HEK293 (cell line): ENCODE results near the gene CHCHD2.

Source experiments
- CTCF ChIA-PET: fragments of 350-600 bp; formaldehyde crosslinking; extraction: SDS; loops from one replicate; lab custom pipeline; 2021; ENCODE audit warnings: antibody characterized with exemption; lab: Yijun Ruan, JAX
- POLR2A ChIA-PET: fragments of 300-600 bp; formaldehyde crosslinking; extraction: SDS; loops from one replicate; lab custom pipeline; 2020; ENCODE audit warnings: antibody characterized with exemption, inconsistent platforms; lab: Yijun Ruan, JAX
- H3K27ac ChIP-seq: fragments of 200-500 bp; sonication (Bioruptor generic); 2 replicates; pipeline ENCODE4 v1.5.1; 2014; ENCODE audit warnings: low read depth, low read length, control low read depth, inconsistent platforms; ENCODE audit errors: extremely low read depth
- H3K36me3 ChIP-seq, 2 experiments: fragments of 200-500 bp in 1 of 2; sonication (Bioruptor generic) in 1 of 2; 1 replicate in 1 of 2; 2 replicates in 1 of 2; pipeline ENCODE4 v1.5.1; 2014 to 2017; ENCODE audit warnings: inconsistent platforms in 2 of 2, low read length in 2 of 2; ENCODE audit not compliant: control insufficient read depth in 2 of 2, insufficient read depth in 1 of 2
- H3K4me1 ChIP-seq: fragments of 200-500 bp; sonication (Bioruptor generic); 2 replicates; pipeline ENCODE4 v1.5.1; 2014; ENCODE audit warnings: mild to moderate bottlenecking, low read length, inconsistent platforms; ENCODE audit not compliant: control insufficient read depth, insufficient read depth
- H3K4me3 ChIP-seq: 2 replicates; pipeline ENCODE4 v1.5.1; 2011; ENCODE audit warnings: low read depth, mild to moderate bottlenecking, control low read depth, low read length, moderate library complexity
- H3K9me3 ChIP-seq: fragments of 200-500 bp; sonication (Bioruptor generic); 2 replicates; pipeline ENCODE4 v1.5.1; 2014; ENCODE audit warnings: low read depth, low read length, inconsistent platforms; ENCODE audit not compliant: control insufficient read depth, insufficient read depth
- EGR2 ChIP-seq: fragments of 450-650 bp; formaldehyde crosslinking; IDR thresholded peaks from 2 replicates; pipeline ENCODE4 v1.5.1; 2016; ENCODE audit warnings: low read depth, missing biosample characterization, missing genetic modification characterization
- FEZF1 ChIP-seq: fragments of 450-650 bp; formaldehyde crosslinking; IDR thresholded peaks from 2 replicates; pipeline ENCODE4 v1.5.1; 2016; ENCODE audit warnings: missing biosample characterization, missing genetic modification characterization
- HOXA7 ChIP-seq: sonication (generic); formaldehyde crosslinking; IDR thresholded peaks from 2 replicates; pipeline ENCODE4 v1.8.1; 2022; ENCODE audit warnings: missing genetic modification reagents, borderline replicate concordance
- HOXC10 ChIP-seq: sonication (generic); formaldehyde crosslinking; IDR thresholded peaks from 2 replicates; pipeline ENCODE4 v1.8.1; 2023; ENCODE audit warnings: mild to moderate bottlenecking, missing genetic modification reagents
- KLF9 ChIP-seq: fragments of 450-650 bp; formaldehyde crosslinking; IDR thresholded peaks from 2 replicates; pipeline ENCODE4 v1.5.1; 2016; ENCODE audit warnings: missing biosample characterization, missing genetic modification characterization, low read depth
- MEIS1 ChIP-seq: sonication (generic); formaldehyde crosslinking; IDR thresholded peaks from 2 replicates; pipeline ENCODE4 v1.8.1; 2022; ENCODE audit warnings: missing genetic modification reagents, mild to moderate bottlenecking, borderline replicate concordance
- REST ChIP-seq: fragments of 450-650 bp; formaldehyde crosslinking; IDR thresholded peaks from 2 replicates; pipeline ENCODE4 v1.5.1; 2016; ENCODE audit warnings: missing biosample characterization, missing genetic modification characterization
- ZNF274 ChIP-seq, 2 experiments: fragments of 200-500 bp in 1 of 2; fragments of 450-650 bp in 1 of 2; sonication (Bioruptor generic) in 1 of 2; formaldehyde crosslinking in 1 of 2; IDR thresholded peaks; 2 replicates each; pipeline versions ENCODE4 v1.5.1 to v1.6.1; 2014 to 2016; ENCODE audit warnings: borderline replicate concordance in 1 of 2, inconsistent platforms in 1 of 2, low read length in 1 of 2, missing biosample characterization in 1 of 2, missing genetic modification characterization in 1 of 2
- ZNF335 ChIP-seq: fragments of 450-650 bp; formaldehyde crosslinking; conservative IDR thresholded peaks from 2 replicates; pipeline ENCODE4 v1.5.1; 2016; ENCODE audit warnings: missing biosample characterization, missing genetic modification characterization
- ZNF341 ChIP-seq: fragments of 450-650 bp; formaldehyde crosslinking; IDR thresholded peaks from 2 replicates; pipeline ENCODE4; 2016; ENCODE audit warnings: low read depth, missing biosample characterization, missing genetic modification characterization
- ZNF404 ChIP-seq: fragments of 450-650 bp; formaldehyde crosslinking; IDR thresholded peaks from 2 replicates; pipeline ENCODE4 v1.5.1; 2017; ENCODE audit warnings: missing biosample characterization, missing genetic modification characterization
- ZNF449 ChIP-seq: fragments of 450-650 bp; formaldehyde crosslinking; IDR thresholded peaks from 2 replicates; pipeline ENCODE4 v1.5.1; 2017; ENCODE audit warnings: missing biosample characterization, mild to moderate bottlenecking, missing genetic modification characterization, moderate library complexity
- ZNF473 ChIP-seq: fragments of 450-650 bp; formaldehyde crosslinking; IDR thresholded peaks from 2 replicates; pipeline ENCODE4 v1.5.1; 2017; ENCODE audit warnings: missing biosample characterization, missing genetic modification characterization
- ZNF518A ChIP-seq: fragments of 450-650 bp; formaldehyde crosslinking; conservative IDR thresholded peaks from 2 replicates; pipeline ENCODE4 v1.5.1; 2016; ENCODE audit warnings: low read depth, missing biosample characterization, missing genetic modification characterization
- ZNF692 ChIP-seq: fragments of 450-650 bp; formaldehyde crosslinking; IDR thresholded peaks from 2 replicates; pipeline ENCODE4 v1.5.1; 2016; ENCODE audit warnings: missing biosample characterization, missing genetic modification characterization

Gene CHCHD2

GRCh38 chr7:56110611-56111010 lies 4.3 kb upstream of the CHCHD2 start:
- ChIA-PET POLR2A (no interaction called here), CTCF (no interaction called here)
- H3K27ac ChIP-seq: no peak overlapping the region
- H3K36me3 ChIP-seq: no peaks in the 10 kb centered on the region
- no peaks in the 10 kb centered on the region for H3K9me3 ChIP-seq
- no peaks in the 10 kb centered on the region for H3K4me1 ChIP-seq
- no peak for TF ChIP-seq ZNF473 (tag by site-specific recombination)
- TF ChIP-seq HOXA7 (CRISPR knock-in tag): no peak
- no peak for TF ChIP-seq ZNF335 (tag by site-specific recombination)
- TF ChIP-seq ZNF404 (tag by site-specific recombination): no peak
- TF ChIP-seq ZNF274 (IDR thresholded peaks at IDR 0.05; ENCODE audit: low read length): no peak
- TF ChIP-seq ZNF274 (tag by site-specific recombination; IDR thresholded peaks at IDR 0.05; ENCODE audit: borderline replicate concordance): no peak
- no peak for TF ChIP-seq ZNF518A (tag by site-specific recombination)
- no peak for TF ChIP-seq HOXC10 (CRISPR knock-in tag)
- no peak for TF ChIP-seq ZNF341 (tag by site-specific recombination)
- TF ChIP-seq ZNF692: no peak
- no peak for TF ChIP-seq KLF9 (tag by site-specific recombination)
- no peak for TF ChIP-seq ZNF449
- no peak for TF ChIP-seq REST (tag by site-specific recombination)
- no peak for TF ChIP-seq FEZF1 (tag by site-specific recombination)
- no peak for TF ChIP-seq MEIS1
- no peak for TF ChIP-seq EGR2 (tag by site-specific recombination)
- no peak overlapping the region for H3K4me3 ChIP-seq
